ENCODE measurements around the gene CUL7. TPM values are rescaled to one million over a fixed set of nuclear protein-coding genes. Genes with fewer than 3 reads are reported as not detected.
A peak's percentile ranks its signal among the peaks of the same experiment; 100 is the strongest.

Gene CUL7
- total and polyA plus RNA-seq, 9 of the 15 experiments (the other 6 are each of a cell fraction or from before 2014, with no cell fraction given): 0.44 to 20.1 (median 8.6) TPM

GRCh38 chr6:43053545-43054205, at the start of gene CUL7 (continued):
- TF ChIP-seq TRIM25 (IDR thresholded peaks at IDR 0.05; ENCODE audit: borderline replicate concordance) (no peak), CBFB (CRISPR knock-in tag; IDR thresholded peaks at IDR 0.05) (no peak), HSF4 (CRISPR knock-in tag; IDR thresholded peaks at IDR 0.05; ENCODE audit: borderline replicate concordance) (no peak; the same call in 1 of the 2 replicates), ZC3H4 (CRISPR knock-in tag; IDR thresholded peaks at IDR 0.05; ENCODE audit: borderline replicate concordance) (no peak), ETV5 (CRISPR knock-in tag; IDR thresholded peaks at IDR 0.05; ENCODE audit: low read depth) (peak; percentile 92), HCFC1 (IDR thresholded peaks at IDR 0.05; ENCODE audit: low read depth, low read length) (peak; percentile 72), HMG20B (CRISPR knock-in tag; IDR thresholded peaks at IDR 0.05) (peak; percentile 82; the same call in 1 of the 2 replicates), OTX1 (CRISPR knock-in tag; IDR thresholded peaks at IDR 0.05) (peak; percentile 88), BCOR (IDR thresholded peaks at IDR 0.05) (no peak), CHCHD3 (CRISPR knock-in tag; IDR thresholded peaks at IDR 0.05) (peak; percentile 13; the same call in 1 of the 2 replicates), NONO (IDR thresholded peaks at IDR 0.05; ENCODE audit: low read depth in 2 of 2, low read length in 1 of 2) (peak in 1 of 2 experiments; percentile 83; a peak in 3 of 4 replicates), TRIM24 (IDR thresholded peaks at IDR 0.05) (no peak), ZNF134 (CRISPR knock-in tag; conservative IDR thresholded peaks at IDR 0.05) (peak; percentile 58; the same call in 1 of the 2 replicates), CGGBP1 (CRISPR knock-in tag; IDR thresholded peaks at IDR 0.05) (peak; percentile 8; the same call in 1 of the 2 replicates), XRCC3 (IDR thresholded peaks at IDR 0.05) (no peak), PYGO2 (tag; IDR thresholded peaks at IDR 0.05) (no peak), MNT (conservative IDR thresholded peaks at IDR 0.05) (peak; percentile 67 to 84), TBL1XR1 (IDR thresholded peaks at IDR 0.05; ENCODE audit: low read length in 2 of 2) (peak in 1 of 2 experiments; percentile 57; a peak in 2 of 4 replicates), ZNF23 (CRISPR knock-in tag; IDR thresholded peaks at IDR 0.05) (peak; percentile 86), CUX1 (CRISPR knock-in tag; IDR thresholded peaks at IDR 0.05) (no peak), NBN (IDR thresholded peaks at IDR 0.05; ENCODE audit: low read depth) (peak; percentile 91; the same call in 1 of the 2 replicates)
